ENCODE results near the gene LIMK2. TPM values are rescaled to one million over a fixed set of nuclear protein-coding genes. Genes with fewer than 3 reads are reported as not detected.

LIMK2 gene
- total and polyA plus RNA-seq, 10 of the 15 experiments (the other 5 are each of a cell fraction or from before 2014, with no cell fraction given) = 2.9 to 40.4 (median 26.7) TPM

DNA sequence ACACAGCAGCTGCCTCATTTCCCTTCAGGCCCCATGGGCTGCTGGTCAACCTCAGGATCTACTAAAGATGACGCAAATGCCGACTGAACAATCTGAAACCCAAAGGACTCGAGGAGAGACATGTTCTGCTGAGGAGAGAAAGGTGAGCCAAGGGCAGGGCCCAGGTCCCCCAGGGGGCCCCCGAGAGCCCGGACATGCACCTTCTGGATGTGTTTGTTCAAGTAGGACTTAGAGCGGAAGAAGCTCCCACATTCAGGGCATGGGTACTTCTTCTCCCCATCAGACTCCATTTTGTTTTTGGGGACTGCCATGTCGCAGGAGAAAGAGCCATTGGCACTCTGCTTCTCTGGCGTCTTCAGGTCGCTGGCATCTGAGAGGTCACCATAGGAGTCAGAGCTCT is 114.8 kb downstream of the LIMK2 start:
- TF ChIP-seq EZH2 (IDR thresholded peaks at IDR 0.05; ENCODE audit: borderline replicate concordance, control insufficient read depth, low read depth, low read length) (no peak), MTA2 (IDR thresholded peaks at IDR 0.05; ENCODE audit: low read depth) (no peak), NFYA (IDR thresholded peaks at IDR 0.05; ENCODE audit: borderline replicate concordance, low read depth, low read length) (no peak), CHD1 (IDR thresholded peaks at IDR 0.05; ENCODE audit: low read depth, low read length) (no peak), POLR2A (IDR thresholded peaks at IDR 0.05; ENCODE audit: low read depth, low read length) (no peak), PAX8 (IDR thresholded peaks at IDR 0.05) (no peak), TCF7 (IDR thresholded peaks at IDR 0.05; ENCODE audit: borderline replicate concordance) (no peak), ZNF622 (IDR thresholded peaks at IDR 0.05) (no peak)
- TF ChIP-seq, protein P1, sequence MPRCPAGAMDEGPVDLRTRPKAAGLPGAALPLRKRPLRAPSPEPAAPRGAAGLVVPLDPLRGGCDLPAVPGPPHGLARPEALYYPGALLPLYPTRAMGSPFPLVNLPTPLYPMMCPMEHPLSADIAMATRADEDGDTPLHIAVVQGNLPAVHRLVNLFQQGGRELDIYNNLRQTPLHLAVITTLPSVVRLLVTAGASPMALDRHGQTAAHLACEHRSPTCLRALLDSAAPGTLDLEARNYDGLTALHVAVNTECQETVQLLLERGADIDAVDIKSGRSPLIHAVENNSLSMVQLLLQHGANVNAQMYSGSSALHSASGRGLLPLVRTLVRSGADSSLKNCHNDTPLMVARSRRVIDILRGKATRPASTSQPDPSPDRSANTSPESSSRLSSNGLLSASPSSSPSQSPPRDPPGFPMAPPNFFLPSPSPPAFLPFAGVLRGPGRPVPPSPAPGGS (IDR thresholded peaks at IDR 0.05; ENCODE audit: borderline replicate concordance, insufficient read depth, low read depth, low read length, poor library complexity, severe bottlenecking) = no peak
- TF ChIP-seq, protein P2, sequence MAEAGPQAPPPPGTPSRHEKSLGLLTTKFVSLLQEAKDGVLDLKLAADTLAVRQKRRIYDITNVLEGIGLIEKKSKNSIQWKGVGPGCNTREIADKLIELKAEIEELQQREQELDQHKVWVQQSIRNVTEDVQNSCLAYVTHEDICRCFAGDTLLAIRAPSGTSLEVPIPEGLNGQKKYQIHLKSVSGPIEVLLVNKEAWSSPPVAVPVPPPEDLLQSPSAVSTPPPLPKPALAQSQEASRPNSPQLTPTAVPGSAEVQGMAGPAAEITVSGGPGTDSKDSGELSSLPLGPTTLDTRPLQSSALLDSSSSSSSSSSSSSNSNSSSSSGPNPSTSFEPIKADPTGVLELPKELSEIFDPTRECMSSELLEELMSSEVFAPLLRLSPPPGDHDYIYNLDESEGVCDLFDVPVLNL (IDR thresholded peaks at IDR 0.05; ENCODE audit: low read depth, low read length) = no peak
- no TSS peak for BruUV-seq (replicated peaks)
- FAIRE-seq = no peak
- POLR2A ChIA-PET = no interaction called here
- WGBS (ENCODE audit: insufficient coverage, insufficient replicate concordance, low lambda C conversion rate, missing lambda C conversion rate) = 97% methylated on average over 9 of the region's 9 CpGs
- Histone ChIP-seq H4K20me1 (ENCODE audit: control insufficient read depth, insufficient read depth) (no peaks in the 10 kb centered on the region), H3K36me3 (ENCODE audit: control insufficient read depth in 2 of 2, insufficient read depth in 2 of 2, low read length in 1 of 2) (peaks cover 14 to 17% of the 10 kb centered on the region in 2 experiments), H3K9me3 (replicated peaks; ENCODE audit: control insufficient read depth, insufficient read depth, low read length) (no peaks in the 10 kb centered on the region), H2AFZ (ENCODE audit: control insufficient read depth, low read depth, low read length) (no peak overlapping the region), H3K79me2 (ENCODE audit: control insufficient read depth, insufficient read depth, low read length) (no peaks in the 10 kb centered on the region), H3K27ac (ENCODE audit: control insufficient read depth, insufficient read depth) (no peak overlapping the region), H3K4me3 (no peak overlapping the region), H3K9ac (ENCODE audit: control insufficient read depth, insufficient read depth, low read length) (no peak overlapping the region), H3K4me1 (ENCODE audit: control insufficient read depth, insufficient read depth, low read length) (no peaks in the 10 kb centered on the region), H3K27me3 (replicated peaks in 1 of 2; ENCODE audit: control insufficient read depth in 2 of 2, insufficient read depth in 2 of 2, low read length in 1 of 2) (no peaks in the 10 kb centered on the region), H3K4me2 (ENCODE audit: control insufficient read depth, insufficient read depth) (no peak overlapping the region)
- CTCF ChIA-PET = interaction anchor here (4.0 kb wide), 1 partner anchor 14 kb away, joined by 16 read pairs; no protein-coding TSS in a partner anchor
- in situ Hi-C loops (cut with MboI) = no loop called here
- DNase-seq (ENCODE audit: low read depth, low spot score) = no peak
- intact Hi-C loops (cut with micrococcal nuclease; ENCODE audit: unreplicated experiment) = no loop called here
- SMC1A ChIA-PET (ENCODE audit: uncharacterized antibody, unreplicated experiment) = interaction anchor here (1.6 kb wide), 1 partner anchor 14 kb away, joined by 4 read pairs; no protein-coding TSS in a partner anchor
- RAD21 ChIA-PET (ENCODE audit: unreplicated experiment) = no interaction called here
- ATAC-seq = no peak

All from GM12878 (cell line).